GM19397 (cell line): ENCODE measurements around the gene SRCAP.

ENCODE experiments used
- ATAC-seq: cut with Tn5 transposase; IDR thresholded peaks from one replicate; pipeline ENCODE4 v1.9.1; 2021; ENCODE audit warnings: mild to moderate bottlenecking, moderate library complexity; ENCODE audit not compliant: unreplicated experiment

Gene SRCAP

DNA sequence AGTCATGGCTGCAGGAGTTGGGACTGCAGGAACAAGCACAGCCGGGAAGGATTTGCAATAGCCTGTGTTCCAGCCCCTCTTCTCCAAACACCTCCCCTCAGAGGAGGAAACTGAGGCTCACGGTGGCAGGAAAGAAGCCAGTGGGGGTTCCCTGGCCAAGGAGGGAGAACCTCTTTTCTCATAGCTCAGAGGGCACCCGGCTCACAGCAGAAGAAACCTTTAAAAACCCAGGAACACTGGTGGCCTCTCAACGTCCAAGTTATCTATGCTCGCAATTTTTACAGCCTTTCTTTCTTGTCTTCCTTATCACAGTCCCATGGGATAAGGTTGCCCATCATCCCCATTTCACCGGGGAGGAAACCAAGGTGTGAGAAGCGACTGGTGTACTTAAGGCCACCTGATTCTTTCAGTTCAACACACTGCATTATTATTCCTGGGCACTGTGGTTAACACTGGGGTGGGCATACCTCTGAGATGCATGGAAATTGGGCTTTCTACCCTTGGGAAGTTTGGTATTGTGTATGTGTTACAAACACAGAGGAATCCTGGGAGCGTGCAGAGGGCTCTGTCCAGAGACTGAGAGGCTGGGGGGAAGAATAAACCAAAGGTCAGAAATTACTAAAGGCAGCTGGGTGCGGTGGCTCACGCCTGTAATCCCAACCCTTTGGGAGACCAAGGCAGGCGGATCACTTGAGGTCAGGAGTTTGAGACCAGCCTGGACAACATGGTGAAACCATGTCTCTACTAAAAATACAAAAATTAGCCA, 88.8 kb downstream of the SRCAP start:
- no peak for ATAC-seq
